KG1 (cell line): ENCODE measurements around the gene BDH1.
"Not testable (repeated sequence)": the region's sequence is repeated elsewhere in the genome, so short reads cannot be mapped to it uniquely, and the experiment has no call there.

Source experiments
- DNase-seq: peaks from one replicate; lab custom pipeline; 2025; lab: John Stamatoyannopoulos, UW

The BDH1 gene

GRCh38 chr3:197577366-197578074 lies 21.8 kb upstream of the BDH1 start:
- DNase-seq, result no peak

GRCh38 chr3:197576838-197577237 lies 21.1 kb upstream of the BDH1 start:
- no peak for DNase-seq

GRCh38 chr3:197575362-197575761 lies 19.6 kb upstream of the BDH1 start:
- no peak for DNase-seq

- not testable (repeated sequence) for DNase-seq
Observed at GRCh38 chr3:197574396-197574991, 18.7 kb upstream of the BDH1 start.

- DNase-seq, result no peak
Observed at GRCh38 chr3:197573048-197573767, 17.4 kb upstream of the BDH1 start.

GRCh38 chr3:197571880-197572172 lies 16.1 kb upstream of the BDH1 start:
- not testable (repeated sequence) for DNase-seq

- not testable (repeated sequence) for DNase-seq
Observed at GRCh38 chr3:197571074-197571879, 15.5 kb upstream of the BDH1 start.

- DNase-seq, result not testable (repeated sequence)
Observed at GRCh38 chr3:197569433-197569832, 13.7 kb upstream of the BDH1 start.

- DNase-seq, result no peak
Observed at GRCh38 chr3:197567904-197568681, 12.3 kb upstream of the BDH1 start.

GRCh38 chr3:197566155-197566554 lies 10.4 kb upstream of the BDH1 start:
- not testable (repeated sequence) for DNase-seq

GRCh38 chr3:197564097-197564843 lies 8.5 kb upstream of the BDH1 start:
- DNase-seq, result no peak

- no peak for DNase-seq
Observed at GRCh38 chr3:197562398-197563251, 6.9 kb upstream of the BDH1 start.

GRCh38 chr3:197561926-197562325 lies 6.2 kb upstream of the BDH1 start:
- DNase-seq, result no peak

- no peak for DNase-seq
Observed at GRCh38 chr3:197559651-197560050, 3.9 kb upstream of the BDH1 start.

GRCh38 chr3:197554562-197555280 lies 1.0 kb downstream of the BDH1 start:
- peak; percentile 96 for DNase-seq

GRCh38 chr3:197554196-197554561 lies 1.6 kb downstream of the BDH1 start:
- no peak for DNase-seq

GRCh38 chr3:197552198-197552597 lies 3.6 kb downstream of the BDH1 start:
- no peak for DNase-seq

GRCh38 chr3:197550489-197550888 lies 5.3 kb downstream of the BDH1 start:
- no peak for DNase-seq

GRCh38 chr3:197549261-197549885 lies 6.4 kb downstream of the BDH1 start:
- no peak for DNase-seq
